NCI-H1436 (cell line): ENCODE measurements around the gene GNB1L.
"Not testable (repeated sequence)": the region's sequence is repeated elsewhere in the genome, so short reads cannot be mapped to it uniquely, and the experiment has no call there.

ENCODE experiments used
- DNase-seq: peaks from one replicate; lab custom pipeline; 2025; lab: John Stamatoyannopoulos, UW

The GNB1L gene

GRCh38 chr22:19889951-19890350 is 35.3 kb upstream of the GNB1L start:
- DNase-seq: no peak

DNA sequence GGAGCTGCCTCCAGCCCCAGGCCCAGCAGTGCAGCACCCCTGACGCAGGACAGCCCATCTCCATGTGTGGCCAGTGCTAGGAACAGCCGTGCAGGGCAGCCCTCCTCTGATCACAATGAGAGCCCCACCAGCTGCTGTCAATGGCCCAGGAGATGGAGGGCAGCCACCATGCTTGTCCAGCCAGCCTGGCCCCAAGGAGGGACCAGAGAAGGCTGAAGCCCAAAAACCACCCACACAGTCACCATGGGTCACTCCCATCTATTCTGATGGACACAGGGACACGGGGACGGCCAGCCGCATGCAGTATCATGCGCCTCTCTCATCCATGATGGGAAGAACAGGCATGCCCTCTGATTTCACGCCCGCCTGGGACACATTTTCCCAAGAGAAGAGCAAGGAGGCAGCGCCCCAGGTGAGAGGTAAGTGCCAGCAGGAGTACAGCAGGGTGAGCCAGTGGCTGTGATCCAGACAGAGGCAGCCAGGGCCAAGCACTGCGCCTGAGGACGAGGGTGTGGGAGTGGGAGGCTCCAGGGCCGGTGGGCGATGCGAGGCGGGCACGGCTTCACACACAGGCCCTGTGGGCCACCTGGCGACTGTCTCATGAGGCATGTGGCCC is 33.6 kb upstream of the GNB1L start:
- DNase-seq: no peak

GRCh38 chr22:19887256-19887985 is 32.7 kb upstream of the GNB1L start:
- DNase-seq: no peak

GRCh38 chr22:19886605-19887255 is 32.1 kb upstream of the GNB1L start:
- no peak for DNase-seq

DNA sequence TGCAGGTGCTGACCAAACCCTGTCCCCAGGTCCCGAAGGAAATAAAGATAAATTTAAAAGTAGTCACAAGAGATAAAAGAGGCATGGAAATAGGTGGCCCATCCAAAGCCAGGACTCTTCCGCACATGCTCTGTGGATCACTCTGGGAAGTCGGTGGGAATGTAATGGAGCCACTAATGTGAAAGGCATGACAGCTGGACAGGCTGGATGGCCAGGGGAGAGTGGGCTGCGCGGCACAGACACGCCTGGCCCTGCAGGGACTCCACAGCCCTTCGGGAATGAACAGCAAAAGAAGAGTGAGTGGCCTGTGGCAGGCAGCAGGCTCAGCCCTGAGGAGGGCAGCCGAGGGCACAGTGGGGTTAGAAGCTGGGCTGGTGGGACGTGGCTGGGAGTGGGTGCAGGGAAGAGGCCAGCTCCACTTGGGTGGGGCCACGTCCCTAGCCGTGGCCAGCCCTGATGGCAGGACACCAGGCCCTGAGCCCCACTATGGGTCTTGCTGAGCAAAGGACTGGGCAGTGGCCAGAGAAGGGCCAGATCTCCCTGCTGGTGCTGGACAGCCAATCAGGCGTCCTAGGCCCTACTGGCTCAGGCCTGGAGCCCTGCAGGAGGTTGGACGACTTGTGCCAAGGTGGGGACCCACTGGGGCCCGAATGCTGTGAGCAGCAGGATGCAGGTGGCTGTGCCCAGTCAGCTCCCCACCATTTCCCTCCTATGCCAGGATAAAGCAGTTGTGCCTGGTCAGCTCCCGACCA is 31.3 kb upstream of the GNB1L start:
- no peak for DNase-seq

DNA sequence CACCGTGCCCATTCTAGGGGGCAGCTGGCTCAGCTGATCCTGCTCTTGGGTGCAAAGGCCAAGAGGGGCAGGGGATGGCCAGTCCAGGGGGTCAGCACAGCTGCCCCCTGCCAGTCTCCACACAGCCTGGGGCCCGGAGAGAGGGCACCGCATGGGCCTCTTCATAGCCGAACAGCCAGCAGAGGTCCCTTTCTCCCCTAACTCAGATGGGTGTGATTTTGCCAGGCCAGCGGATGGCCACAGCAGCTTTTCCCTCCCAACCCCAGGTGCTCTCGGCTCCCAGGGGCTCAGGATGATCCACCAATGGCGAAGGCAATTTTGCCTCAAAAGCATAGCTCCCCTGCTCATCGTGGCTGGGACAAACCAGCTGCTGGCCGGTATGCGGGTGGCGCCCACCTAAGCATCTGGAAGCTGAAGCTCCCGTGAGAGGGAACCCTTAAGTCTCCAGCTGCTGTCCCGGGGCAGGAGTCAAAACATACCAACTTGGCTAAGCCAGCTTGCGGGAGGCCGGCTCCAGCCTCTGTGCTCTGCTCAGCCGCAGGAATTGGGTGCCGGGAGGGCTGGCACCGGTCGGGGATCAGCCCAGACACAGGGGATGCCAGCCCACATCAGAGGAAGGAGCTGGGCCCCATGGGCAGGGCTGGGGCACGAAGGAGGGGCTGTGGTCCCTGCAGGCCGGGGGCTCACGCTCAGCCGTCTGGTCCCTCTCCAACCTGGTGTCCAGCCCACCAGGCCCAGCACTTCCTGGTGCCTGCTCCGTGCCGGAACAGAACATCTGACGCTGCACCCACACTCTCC is 30.5 kb upstream of the GNB1L start:
- DNase-seq: no peak

- no peak for DNase-seq
These were observed 29.7 kb upstream of the GNB1L start for GRCh38 chr22:19884161-19884953.

DNA sequence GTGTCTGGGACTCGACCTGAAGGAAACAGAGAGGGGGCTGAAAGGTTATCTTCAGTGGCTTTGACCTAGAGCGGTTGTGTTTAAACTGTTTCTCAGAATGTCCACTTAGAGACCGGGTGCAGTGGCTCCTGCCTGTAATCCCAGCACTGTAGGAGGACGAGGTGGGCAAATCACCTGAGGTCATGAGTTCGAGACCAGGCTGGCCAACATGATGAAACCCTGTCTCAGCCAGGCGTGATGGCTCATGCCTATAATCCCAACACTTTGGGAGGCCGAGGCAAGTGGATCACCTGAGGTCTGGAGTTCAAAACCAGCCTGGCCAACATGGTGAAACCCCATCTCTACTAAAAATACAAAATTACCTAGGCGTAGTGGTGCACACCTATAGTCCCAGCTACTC is 28.8 kb upstream of the GNB1L start:
- not testable (repeated sequence) for DNase-seq

DNA sequence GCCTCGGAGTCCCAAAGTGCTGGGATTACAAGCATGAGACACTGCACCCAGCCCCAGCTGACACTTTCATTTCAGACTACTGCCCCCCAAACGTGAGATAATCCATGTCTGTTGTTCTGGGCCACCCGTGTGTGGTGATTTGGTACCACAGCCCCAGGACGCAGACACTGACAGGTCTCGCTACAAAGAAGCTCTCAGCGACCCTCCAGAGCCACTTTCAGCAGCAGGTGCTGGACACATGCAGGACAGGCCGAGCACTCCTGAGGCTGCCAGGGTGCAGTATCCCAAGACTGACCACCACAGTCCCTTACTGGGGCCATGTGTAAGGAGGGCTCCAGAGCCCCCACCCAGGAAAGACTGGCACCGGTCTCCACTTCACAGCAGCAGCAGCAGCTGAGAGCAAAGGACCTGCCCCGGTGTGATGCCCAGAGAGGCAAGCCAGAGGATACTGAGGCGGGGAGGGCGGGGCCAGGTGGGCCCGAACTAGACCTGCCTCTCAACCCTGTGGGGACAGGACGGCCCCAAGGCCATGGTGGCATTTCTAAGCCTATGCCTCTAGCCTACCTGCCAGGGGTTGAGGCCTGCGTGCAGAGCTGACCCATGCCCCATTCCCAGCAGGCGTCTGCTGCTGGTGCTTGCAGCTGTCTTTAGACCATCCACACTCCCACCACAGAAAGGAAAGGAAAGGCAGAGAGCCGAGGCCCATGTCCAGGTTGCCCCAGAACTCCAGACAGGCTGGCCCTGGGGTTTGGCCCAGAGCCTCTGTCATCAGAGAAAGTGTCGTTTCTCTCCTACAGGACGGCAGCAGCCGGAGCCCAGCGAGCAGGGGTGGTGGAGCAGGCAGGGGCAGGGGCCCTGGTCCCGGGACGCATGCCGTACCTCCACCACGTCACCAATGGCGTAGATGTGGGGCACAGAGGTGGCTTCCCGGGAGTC is 28.0 kb upstream of the GNB1L start:
- no peak for DNase-seq

DNA sequence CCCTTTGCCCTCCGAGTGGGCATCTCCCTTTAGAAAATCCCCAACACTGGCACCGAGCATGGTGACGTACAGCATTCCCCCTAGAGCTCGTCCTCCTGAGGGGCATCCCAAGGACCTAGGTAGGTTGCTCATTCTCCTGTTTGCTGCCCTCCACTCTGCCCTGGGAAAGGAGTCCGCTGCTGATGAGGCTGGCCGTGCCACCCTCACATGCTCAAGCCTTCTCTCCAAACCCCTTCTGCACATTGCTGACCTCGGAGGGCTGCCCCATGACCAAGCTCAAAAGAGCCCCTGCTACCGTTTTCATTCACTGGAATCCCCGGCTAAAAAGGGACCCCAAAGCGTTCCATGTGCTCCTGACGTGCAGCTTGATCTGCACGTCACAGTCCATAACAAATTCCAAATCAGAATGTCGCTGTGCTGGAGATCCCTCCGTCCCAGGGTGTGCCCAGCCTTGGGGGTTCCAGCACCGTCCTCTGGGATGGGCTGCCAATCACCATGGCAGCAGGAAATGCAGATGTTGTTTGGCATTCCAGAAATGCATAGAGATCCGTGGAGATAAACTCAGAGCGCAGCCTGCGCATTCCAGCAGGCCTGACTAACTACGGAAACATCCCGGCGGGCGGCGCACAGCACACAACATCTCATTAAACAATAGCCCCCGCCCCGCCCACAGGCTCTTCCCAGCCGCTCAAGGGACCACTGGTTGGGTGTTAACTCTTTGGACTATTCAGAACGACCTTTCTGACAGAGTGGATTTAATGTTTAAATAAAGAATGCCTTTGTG is 26.3 kb upstream of the GNB1L start:
- DNase-seq: no peak

GRCh38 chr22:19879992-19880785 is 25.5 kb upstream of the GNB1L start:
- DNase-seq: no peak

DNA sequence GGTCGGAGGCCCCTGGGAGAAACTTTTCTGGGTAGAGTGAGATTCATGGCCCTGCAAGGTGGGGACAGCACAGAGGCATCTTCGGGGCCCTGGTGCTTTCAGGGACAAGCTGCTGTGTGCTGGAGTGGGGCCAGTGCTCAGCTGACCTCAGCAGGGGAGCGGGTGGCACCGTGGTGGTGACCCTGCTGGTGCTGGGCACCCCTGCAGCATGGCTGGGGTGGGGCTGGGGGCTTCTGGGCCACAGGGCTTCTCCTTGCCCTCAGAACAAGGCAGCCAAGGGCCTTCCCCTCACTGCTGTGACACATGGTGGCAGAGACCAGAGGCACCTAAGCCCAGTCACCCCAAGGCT is 24.9 kb upstream of the GNB1L start:
- no peak for DNase-seq

GRCh38 chr22:19879246-19879570 is 24.5 kb upstream of the GNB1L start:
- no peak for DNase-seq

GRCh38 chr22:19878461-19879245 is 24.0 kb upstream of the GNB1L start:
- no peak for DNase-seq

DNA sequence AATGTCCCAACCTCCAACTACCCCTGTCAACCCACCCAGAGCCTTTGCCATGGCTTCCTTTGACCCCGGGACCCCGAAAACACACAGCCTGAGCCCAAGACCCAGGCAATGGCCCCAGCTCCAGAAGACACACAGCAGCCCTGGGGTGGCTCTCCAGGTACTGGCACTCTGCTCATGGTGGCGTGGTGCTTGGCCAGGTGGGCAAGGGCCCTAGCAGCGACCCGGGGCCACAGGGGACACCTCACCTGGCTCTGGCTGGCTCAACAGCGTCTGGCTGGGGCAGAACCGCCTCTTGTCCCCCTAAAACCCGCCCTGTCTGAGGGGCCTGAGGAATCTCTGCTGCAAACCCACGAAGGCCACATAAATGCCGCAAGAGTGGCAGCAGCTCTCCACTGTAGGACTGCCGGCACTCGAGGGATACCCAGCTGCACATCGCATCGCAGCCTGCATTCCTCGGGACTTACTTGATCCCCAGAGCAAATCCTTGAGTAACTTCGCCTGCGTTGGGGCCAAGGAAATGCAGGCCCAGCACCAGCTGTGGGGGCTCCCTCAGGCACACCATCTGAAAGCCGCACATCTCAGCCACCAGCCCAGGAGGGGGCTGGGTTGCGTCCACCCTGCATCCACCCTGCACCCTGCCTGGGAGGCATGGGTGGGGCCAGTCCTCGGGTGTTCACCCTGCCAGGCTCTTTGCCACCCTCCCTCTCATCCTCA is 23.1 kb upstream of the GNB1L start:
- DNase-seq: no peak

DNA sequence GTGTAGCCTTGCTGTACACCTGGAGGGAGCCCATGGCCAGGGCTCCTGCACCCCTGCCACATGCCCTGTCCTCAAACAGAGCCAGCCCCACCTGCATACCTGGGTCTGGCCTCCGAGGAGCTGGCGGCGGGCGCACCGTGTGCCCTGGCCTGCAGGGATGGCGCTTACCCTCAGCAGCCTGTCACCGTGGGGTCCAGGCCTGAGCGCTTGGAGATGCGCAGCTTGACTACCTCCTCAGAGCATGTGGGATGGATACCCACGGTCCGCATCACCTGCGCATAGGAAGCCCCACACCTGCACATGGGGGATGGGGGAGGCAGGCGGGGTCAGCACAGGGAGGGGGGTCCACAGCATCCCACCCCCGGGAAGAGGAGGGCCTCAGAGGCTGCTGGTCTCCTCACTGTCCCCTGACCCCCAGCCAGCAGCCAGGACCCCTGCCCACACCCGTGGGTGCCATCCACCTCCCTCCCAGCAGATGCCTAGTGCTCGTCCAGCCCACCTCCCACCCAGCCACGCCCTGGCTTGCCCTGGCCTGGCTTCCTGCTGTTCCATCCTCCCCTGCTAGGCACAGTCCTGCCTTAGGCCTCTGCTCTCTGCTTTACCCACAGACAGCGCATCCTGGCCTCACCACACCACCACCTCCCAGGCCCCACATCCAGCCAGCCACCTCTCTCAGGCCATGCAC is 22.4 kb upstream of the GNB1L start:
- no peak for DNase-seq
